GM12878 (cell line): Measurements from ENCODE around the gene VTN. TPM values are rescaled to one million over a fixed set of nuclear protein-coding genes. Genes with fewer than 3 reads are reported as not detected.

Experiments used
- ATAC-seq: fragments of 200-7000 bp; cut with Tn5 transposase; 3 replicates; pipeline ENCODE4 v1.9.1; 2020; ENCODE audit warnings: mild to moderate bottlenecking, moderate library complexity
- BruUV-seq: library from RNA; stranded (reverse); fragments of 400-500 nt; replicated peaks from 2 replicates; lab custom pipeline; 2021; lab: Mats Ljungman, UMichigan
- CTCF ChIA-PET: fragments of 300-600 bp; sonication (Branson Sonifier 250); formaldehyde crosslinking; extraction: SDS; loops from one replicate; lab custom pipeline; 2021; ENCODE audit warnings: inconsistent platforms; lab: Yijun Ruan, JAX
- POLR2A ChIA-PET: fragments of 350-600 bp; formaldehyde crosslinking; extraction: SDS; loops from one replicate; lab custom pipeline; 2021; ENCODE audit warnings: inconsistent platforms; lab: Charles Lee
- RAD21 ChIA-PET: fragments of 300-600 bp; sonication (Branson Sonifier 250); formaldehyde crosslinking; loops from one replicate; lab custom pipeline; 2023; ENCODE audit warnings: antibody characterized with exemption; ENCODE audit not compliant: unreplicated experiment; lab: Charles Lee
- SMC1A ChIA-PET: fragments of 300-600 bp; sonication (Branson Sonifier 250); formaldehyde crosslinking; loops from one replicate; lab custom pipeline; 2023; ENCODE audit not compliant: unreplicated experiment, uncharacterized antibody; lab: Charles Lee
- DNase-seq: peaks from one replicate; pipeline ENCODE4 v3.0.0-alpha.2; 2011; ENCODE audit warnings: low read depth, low spot score
- FAIRE-seq: peaks from 3 replicates; lab custom pipeline; 2011; peaks lifted over from hg19 to GRCh38; lab: Jason Lieb, UNC
- H2AFZ ChIP-seq: 2 replicates; pipeline ENCODE4 v1.6.0; 2011; ENCODE audit warnings: low read depth, low read length, control low read depth; ENCODE audit not compliant: control insufficient read depth
- H3K27ac ChIP-seq: 2 replicates; pipeline ENCODE4 v1.5.1; 2011; ENCODE audit warnings: control low read depth; ENCODE audit not compliant: control insufficient read depth, insufficient read depth
- H3K27me3 ChIP-seq, 2 experiments: replicated peaks in 1 of 2; 2 replicates each; pipeline versions ENCODE4 v1.6.0 to v1.6.1; 2011; ENCODE audit warnings: low read length in 1 of 2; ENCODE audit not compliant: control insufficient read depth in 2 of 2, insufficient read depth in 2 of 2
- H3K36me3 ChIP-seq, 2 experiments: 2 replicates each; pipeline ENCODE4 v1.5.1; 2011; ENCODE audit warnings: low read length in 1 of 2; ENCODE audit not compliant: control insufficient read depth in 2 of 2, insufficient read depth in 2 of 2
- H3K4me1 ChIP-seq: 2 replicates; pipeline ENCODE4 v1.6.1; 2011; ENCODE audit warnings: mild to moderate bottlenecking, low read length, moderate library complexity, mixed read lengths; ENCODE audit not compliant: control insufficient read depth, insufficient read depth
- H3K4me2 ChIP-seq: 2 replicates; pipeline ENCODE4 v1.6.0; 2011; ENCODE audit warnings: control low read depth; ENCODE audit not compliant: control insufficient read depth, insufficient read depth
- H3K4me3 ChIP-seq: fragments of 200-600 bp; sonication (generic); 2 replicates; pipeline ENCODE4 v1.5.1; 2016
- H3K79me2 ChIP-seq: 2 replicates; pipeline ENCODE4 v1.6.0; 2011; ENCODE audit warnings: low read length; ENCODE audit not compliant: control insufficient read depth, insufficient read depth
- H3K9ac ChIP-seq: 2 replicates; pipeline ENCODE4 v1.8.0; 2011; ENCODE audit warnings: low read length, control low read depth, mixed read lengths; ENCODE audit not compliant: control insufficient read depth, insufficient read depth
- H3K9me3 ChIP-seq: replicated peaks from 3 replicates; pipeline ENCODE4 v1.5.1; 2011; ENCODE audit warnings: mild to moderate bottlenecking, low read length; ENCODE audit not compliant: control insufficient read depth, insufficient read depth
- H4K20me1 ChIP-seq: 2 replicates; pipeline ENCODE4 v1.6.0; 2011; ENCODE audit not compliant: control insufficient read depth, insufficient read depth
- ASH2L ChIP-seq: fragments of 300-600, 200-600 bp; sonication (generic); IDR thresholded peaks from 2 replicates; pipeline ENCODE4 v1.6.1; 2017; ENCODE audit warnings: low read depth, mild to moderate bottlenecking, borderline replicate concordance
- BACH1 ChIP-seq: fragments of 450-650 bp; IDR thresholded peaks from 2 replicates; pipeline ENCODE4 v1.6.1; 2017; ENCODE audit warnings: mild to moderate bottlenecking, borderline replicate concordance
- CEBPB ChIP-seq, 2 experiments: fragments of 150-350 bp in 1 of 2; IDR thresholded peaks; 2 replicates each; pipeline ENCODE4 v1.6.1; 2012 to 2014; ENCODE audit warnings: low read depth in 2 of 2, low read length in 2 of 2, borderline replicate concordance in 1 of 2, inconsistent platforms in 1 of 2
- CHD2 ChIP-seq: IDR thresholded peaks from 2 replicates; pipeline ENCODE4 v1.6.1; 2011; ENCODE audit warnings: low read depth, low read length, improper control_type of control experiment, borderline replicate concordance
- DPF2 ChIP-seq: fragments of 450-650 bp; IDR thresholded peaks from 2 replicates; pipeline ENCODE4 v1.6.1; 2017; ENCODE audit warnings: mild to moderate bottlenecking
- HCFC1 ChIP-seq: fragments of 150-350 bp; IDR thresholded peaks from 2 replicates; pipeline ENCODE4 v1.6.1; 2014; ENCODE audit warnings: low read length
- JUNB ChIP-seq: IDR thresholded peaks from 2 replicates; pipeline ENCODE4 v1.6.1; 2016; ENCODE audit warnings: antibody characterized with exemption, mild to moderate bottlenecking
- NR2F1 ChIP-seq: fragments of 450-650 bp; conservative IDR thresholded peaks from 2 replicates; pipeline ENCODE4 v1.6.1; 2017; ENCODE audit warnings: mild to moderate bottlenecking
- RCOR1 ChIP-seq: conservative IDR thresholded peaks from 2 replicates; pipeline ENCODE4 v1.6.1; 2012; ENCODE audit warnings: low read depth, low read length, improper control_type of control experiment
- SIX5 ChIP-seq: IDR thresholded peaks from 2 replicates; pipeline ENCODE4 v1.6.1; 2011; ENCODE audit warnings: mild to moderate bottlenecking, low read depth, low read length, moderate library complexity; ENCODE audit not compliant: severe bottlenecking
- SMAD1 ChIP-seq: fragments of 450-650 bp; IDR thresholded peaks from 2 replicates; pipeline ENCODE4 v1.6.1; 2018; ENCODE audit warnings: mild to moderate bottlenecking, low read depth; ENCODE audit not compliant: partially characterized antibody
- SMC3 ChIP-seq: IDR thresholded peaks from 2 replicates; pipeline ENCODE4 v1.6.1; 2011; ENCODE audit warnings: low read length, improper control_type of control experiment, borderline replicate concordance
- SP1 ChIP-seq: IDR thresholded peaks from one replicate; pipeline ENCODE4 v1.6.1; 2011; ENCODE audit warnings: low read depth, low read length
- WRNIP1 ChIP-seq: IDR thresholded peaks from 2 replicates; pipeline ENCODE4 v1.6.1; 2011; ENCODE audit warnings: low read depth, low read length, improper control_type of control experiment, borderline replicate concordance
- ZNF217 ChIP-seq: fragments of 450-650 bp; IDR thresholded peaks from 2 replicates; pipeline ENCODE4 v1.6.1; 2017; ENCODE audit warnings: antibody characterized with exemption, mild to moderate bottlenecking
- ZZZ3 ChIP-seq: IDR thresholded peaks from 2 replicates; pipeline ENCODE4 v1.6.1; 2011; ENCODE audit warnings: low read depth; ENCODE audit not compliant: control insufficient read depth, insufficient read length
- WGBS: methylation state at CpG from one replicate; pipeline ENCODE4 v1.1.6; 2016; ENCODE audit warnings: low lambda C conversion rate; ENCODE audit not compliant: insufficient replicate concordance, insufficient coverage; ENCODE audit errors: missing lambda C conversion rate; 5-methylcytosine and 5-hydroxymethylcytosine counted together
- in situ Hi-C: fragments of 300-500 bp; cut with MboI; formaldehyde crosslinking; loops from 9 replicates; pipeline ENCODE4 v1.14.3; 2018; ENCODE audit warnings: mixed read lengths
- intact Hi-C: fragments of 100-400 bp; cut with micrococcal nuclease; formaldehyde crosslinking; loops from one replicate; pipeline ENCODE4 v1.14.2; 2022; ENCODE audit not compliant: unreplicated experiment
- polyA plus RNA-seq, 11 experiments: library from polyadenylated mRNA; depleted of rRNA in 4 of 11; unstranded in 6 of 11; stranded (reverse) in 5 of 11; fragments of >200 nt; fragmentation: Nextera tagmentation in 4 of 11; fragmentation: Illumina TruSeq in 1 of 11; extraction: Ambion mirVana in 4 of 11; extraction: Trizol in 1 of 11; gene quantifications; 1 replicate in 1 of 11; 2 replicates in 10 of 11; pipeline versions ENCODE4 v1.2.1 to v1.2.3, GENCODE V29; 2011 to 2016; ENCODE audit warnings: inconsistent platforms in 2 of 11, missing spikeins in 2 of 11, low read depth in 1 of 11
- total RNA-seq, 4 experiments: library from RNA; depleted of rRNA in 3 of 4; stranded (reverse); fragments of >200 nt in 3 of 4; fragmentation: Illumina TruSeq in 1 of 4; extraction: Trizol in 1 of 4; gene quantifications; 2 replicates each; pipeline versions ENCODE4 v1.2.1 to v1.2.3, GENCODE V29; 2013 to 2021

The VTN gene
- total and polyA plus RNA-seq, 10 of the 15 experiments (the other 5 are each of a cell fraction or from before 2014, with no cell fraction given), result 0.04 to 1.3 (median 0.13) TPM; not detected in 5

DNA sequence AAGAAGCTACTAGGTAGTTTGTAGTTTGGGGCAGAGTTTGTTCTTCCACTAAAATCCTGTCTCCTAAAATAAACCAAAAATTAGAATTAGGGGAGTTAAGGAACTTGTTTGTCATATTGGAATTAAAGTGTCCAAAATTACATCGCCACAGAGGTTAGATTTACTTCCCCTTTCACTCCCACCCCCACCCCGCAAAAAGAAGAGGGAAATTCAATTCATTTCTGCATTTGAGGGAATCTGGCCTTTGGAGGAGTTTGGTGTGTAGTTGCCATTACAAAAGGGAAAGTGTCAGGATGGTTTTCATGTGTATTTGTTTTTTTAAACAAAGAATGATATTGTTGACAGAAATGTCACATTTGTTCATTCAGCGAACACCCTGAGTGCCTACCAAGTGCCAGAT lies 45.3 kb downstream of the VTN start:
- ChIA-PET SMC1A (no interaction called here), RAD21 (no interaction called here), POLR2A (interaction anchor here (0.9 kb wide), 1 partner anchor 431 kb away, joined by 4 read pairs; the partner anchor contains the start of gene LYRM9), CTCF (no interaction called here)
- no peak for TF ChIP-seq ZNF217
- no peak for TF ChIP-seq RCOR1
- TF ChIP-seq SMAD1, result no peak
- no peak for TF ChIP-seq BACH1
- TF ChIP-seq JUNB, result no peak
- TF ChIP-seq ZZZ3, result no peak
- no peak for TF ChIP-seq ASH2L
- no peak for TF ChIP-seq NR2F1
- no peak for TF ChIP-seq HCFC1
- no peak for TF ChIP-seq CHD2
- no peak for TF ChIP-seq WRNIP1
- no peak for TF ChIP-seq SMC3
- no peak for TF ChIP-seq SP1
- no peak for TF ChIP-seq DPF2
- no peak for TF ChIP-seq CEBPB (IDR thresholded peaks at IDR 0.05; ENCODE audit: borderline replicate concordance in 1 of 2, low read depth in 2 of 2, low read length in 2 of 2)
- no peak for TF ChIP-seq SIX5
- DNase-seq (no peak), ATAC-seq (no peak), FAIRE-seq (no peak)
- Histone ChIP-seq H3K79me2 (peaks cover 50% of the 10 kb centered on the region), H3K9me3 (no peaks in the 10 kb centered on the region), H3K4me3 (no peak overlapping the region), H3K27ac (no peak overlapping the region), H3K4me2 (peak overlapping the region; percentile 26; the same call in 1 of the 2 replicates), H4K20me1 (no peaks in the 10 kb centered on the region), H2AFZ (no peak overlapping the region), H3K36me3 (peaks cover 11 to 13% of the 10 kb centered on the region in 2 experiments), H3K27me3 (no peaks in the 10 kb centered on the region), H3K4me1 (peaks cover 6% of the 10 kb centered on the region; the same call in 1 of the 2 replicates), H3K9ac (no peak overlapping the region)
- BruUV-seq, result no TSS peak
- in situ Hi-C loops, result no loop called here
- WGBS, result 73% methylated on average over 3 of the region's 3 CpGs
- intact Hi-C loops, result loop anchor here (5.0 kb wide), 1 partner anchor 92 kb away; no protein-coding TSS in a partner anchor
